ENCODE results near the gene ST6GALNAC6. TPM values are rescaled to one million over a fixed set of nuclear protein-coding genes. Genes with fewer than 3 reads are reported as not detected.
A peak's percentile ranks its signal among the peaks of the same experiment; 100 is the strongest.

The ST6GALNAC6 gene
- total and polyA plus RNA-seq, 2 donors (not counting 1 experiment from before 2014, with no cell fraction given): 68.0 to 126 TPM

GRCh38 chr9:127863191-127863621 is 36.2 kb downstream of the ST6GALNAC6 start:
- Histone ChIP-seq H3K27me3 (replicated peaks in 1 of 4; ENCODE audit: control extremely low read depth in 1 of 4, control insufficient read depth in 3 of 4, insufficient read depth in 4 of 4, low read length in 3 of 4) (no peaks in the 10 kb centered on the region), H3K4me1 (ENCODE audit: control insufficient read depth in 2 of 2, insufficient read depth in 2 of 2, low read length in 2 of 2) (peaks cover 50 to 69% of the 10 kb centered on the region in 2 donors), H3K79me2 (ENCODE audit: control insufficient read depth, insufficient read depth, low read length) (no peaks in the 10 kb centered on the region), H3K27ac (ENCODE audit: low read length in 2 of 2) (peak overlapping the region; percentile 90 to 92), H3K9me3 (ENCODE audit: control extremely low read depth in 1 of 3, control insufficient read depth in 2 of 3, insufficient read depth in 1 of 3, low read length in 2 of 3) (no peaks in the 10 kb centered on the region), H3K4me3 (ENCODE audit: control extremely low read depth in 1 of 5, extremely low read depth in 1 of 5, insufficient read depth in 1 of 5, low read depth in 2 of 5, low read length in 4 of 5) (no peak overlapping the region), H3K4me2 (replicated peaks; ENCODE audit: low read depth, low read length, poor library complexity, severe bottlenecking) (no peak overlapping the region), H3K36me3 (replicated peaks in 1 of 2; ENCODE audit: control extremely low read depth in 1 of 2, control insufficient read depth in 1 of 2, extremely low read depth in 1 of 2, insufficient read depth in 2 of 2, low read length in 1 of 2) (no peaks in the 10 kb centered on the region), H3K9ac (ENCODE audit: low read length) (no peak overlapping the region), H4K20me1 (ENCODE audit: control insufficient read depth, insufficient read depth, low read length, poor library complexity, severe bottlenecking) (no peaks in the 10 kb centered on the region), H2AFZ (ENCODE audit: insufficient read depth, low read depth, low read length, poor library complexity, severe bottlenecking) (peak overlapping the region; percentile 69)
- ATAC-seq (ENCODE audit: low read depth): no peak
- ChIA-PET CTCF (interaction anchor here (1.1 to 13.7 kb wide), 5 partner anchors 10 to 128 kb away, joined by 3 to 237 read pairs (median 3); partner anchors contain the start of genes CDK9, ST6GALNAC4 and TOR2A), POLR2A (interaction anchor here (1.4 to 1.7 kb wide), 4 partner anchors 9 to 128 kb away, joined by 5 to 8 read pairs (median 6); partner anchors contain the start of genes CDK9, ENG, ST6GALNAC4 and TOR2A)
- DNase-seq: no peak
- H3K4me3 Mint-ChIP-seq: peak overlapping the region; percentile 78
- TF ChIP-seq EZH2 (IDR thresholded peaks at IDR 0.05; ENCODE audit: borderline replicate concordance, insufficient read depth, low read depth, low read length, poor library complexity, severe bottlenecking) (no peak), CTCF (IDR thresholded peaks at IDR 0.05) (no peak)
- H3K27me3 Mint-ChIP-seq: no peaks in the 10 kb centered on the region
- intact Hi-C loops (cut with micrococcal nuclease): loop anchor here (2.0 kb wide), 1 partner anchor 42 kb away; no protein-coding TSS in a partner anchor
- H3K4me1 Mint-ChIP-seq: peaks cover 57% of the 10 kb centered on the region
- peak overlapping the region; percentile 99 for H3K27ac Mint-ChIP-seq
- no peaks in the 10 kb centered on the region for H3K9me3 Mint-ChIP-seq (ENCODE audit: insufficient read depth)
- WGBS (ENCODE audit: insufficient coverage): 90% methylated on average over 9 of the region's 13 CpGs

All from B cell (primary cell).